Measurements from ENCODE around the gene SEC11C.

DNA sequence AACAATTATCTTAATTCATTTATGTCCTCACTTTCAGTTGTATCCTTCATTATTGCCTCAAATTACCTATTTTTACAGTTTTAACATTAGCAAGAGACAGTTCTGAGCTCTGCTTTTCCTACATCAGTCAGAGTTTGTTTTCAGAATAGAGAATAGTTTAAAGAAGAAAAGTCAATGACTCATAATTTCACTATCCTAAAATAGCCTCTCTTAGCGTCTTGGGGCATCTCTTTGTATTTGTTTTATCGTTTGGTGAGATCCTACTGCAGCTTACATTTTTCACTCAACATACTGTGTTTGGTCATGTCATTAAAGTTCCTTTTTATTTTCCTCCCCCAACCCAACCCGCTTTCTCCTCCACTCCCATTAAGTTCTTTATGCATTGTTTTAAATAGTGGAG is 3.8 kb downstream of the SEC11C start:
- TF ChIP-seq CTCF (IDR thresholded peaks at IDR 0.05) (no peak), POLR2AphosphoS5 (IDR thresholded peaks at IDR 0.05) (no peak)
